ENCODE data around the gene ARHGAP19. TPM values are rescaled to one million over a fixed set of nuclear protein-coding genes. Genes with fewer than 3 reads are reported as not detected.

The ARHGAP19 gene
- total and polyA plus RNA-seq, 9 of the 15 experiments (the other 6 are each of a cell fraction or from before 2014, with no cell fraction given) = 14.8 to 49.5 (median 26.8) TPM

DNA sequence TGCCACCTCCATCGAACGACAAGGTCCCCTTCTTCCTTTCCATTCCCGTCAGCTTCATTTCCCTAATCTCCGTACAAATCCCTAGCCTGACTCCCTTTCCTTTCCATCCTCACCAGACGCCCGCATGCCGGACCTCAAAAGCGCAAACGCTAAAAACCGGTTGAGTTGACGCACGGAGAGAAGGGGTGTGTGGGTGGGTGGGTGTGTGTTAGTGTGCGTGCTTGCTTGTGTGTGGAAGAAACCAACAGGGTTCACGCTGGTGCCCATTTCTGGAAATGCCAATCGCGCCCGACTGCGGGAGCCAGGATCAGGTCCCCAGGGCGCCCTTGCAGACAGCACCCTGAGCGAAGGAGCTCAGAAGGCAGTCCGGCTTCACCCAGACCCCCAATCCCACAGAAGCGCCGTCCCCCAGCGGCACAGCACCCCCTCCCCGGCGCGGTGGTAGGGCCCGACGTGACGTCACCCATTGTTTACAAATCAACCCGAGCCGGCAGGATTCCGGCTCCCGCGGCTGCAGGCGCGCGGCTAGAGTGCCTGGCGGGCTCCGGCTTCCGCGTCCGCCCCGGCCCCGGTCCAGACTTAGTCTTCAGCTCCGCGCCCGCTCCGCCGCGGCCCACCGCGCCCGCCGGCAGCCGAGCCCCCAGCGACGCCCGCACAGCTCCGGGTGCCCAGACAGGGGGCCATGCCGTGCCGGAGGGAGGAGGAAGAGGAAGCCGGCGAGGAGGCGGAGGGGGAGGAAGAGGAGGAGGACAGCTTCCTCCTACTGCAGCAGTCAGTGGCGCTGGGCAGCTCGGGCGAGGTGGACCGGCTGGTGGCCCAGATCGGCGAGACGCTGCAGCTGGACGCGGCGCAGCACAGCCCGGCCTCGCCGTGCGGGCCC lies 26.6 kb upstream of the ARHGAP19 start, which contains the start of gene FRAT1 (continued):
- 0 out of 2 replicates have a peak, but pooled peaks have one; percentile 73 for TF ChIP-seq NBN (IDR thresholded peaks at IDR 0.05; ENCODE audit: low read depth)
- peak; percentile 93 to 98 for TF ChIP-seq MNT (conservative IDR thresholded peaks at IDR 0.05)
- no peak for TF ChIP-seq ZNF384 (IDR thresholded peaks at IDR 0.05; ENCODE audit: low read depth, low read length)
- peak; percentile 98 for TF ChIP-seq ATF3 (IDR thresholded peaks at IDR 0.05)
- TF ChIP-seq ATF3 (CRISPR knock-in tag; conservative IDR thresholded peaks at IDR 0.05) = peak; percentile 73; the same call in 1 of the 2 replicates
- TF ChIP-seq MAZ (CRISPR knock-in tag; conservative IDR thresholded peaks at IDR 0.05 in 1 of 2, IDR thresholded peaks at IDR 0.05 in 1 of 2) = peak; percentile 40 to 64; a peak in 3 of 4 replicates
- TF ChIP-seq BHLHE40 (IDR thresholded peaks at IDR 0.05; ENCODE audit: low read length) = peak; percentile 87
- TF ChIP-seq HOMEZ (CRISPR knock-in tag; IDR thresholded peaks at IDR 0.05) = no peak
- TF ChIP-seq IRF2 (CRISPR knock-in tag; IDR thresholded peaks at IDR 0.05) = peak; percentile 23; the same call in 1 of the 2 replicates
- peak; percentile 84 for TF ChIP-seq NUFIP1 (IDR thresholded peaks at IDR 0.05; ENCODE audit: partially characterized antibody)
- no peak for TF ChIP-seq SMARCE1 (IDR thresholded peaks at IDR 0.05)
- TF ChIP-seq RBFOX2 (IDR thresholded peaks at IDR 0.05; ENCODE audit: low read depth, low read length) = peak; percentile 86
- peak; percentile 83 for TF ChIP-seq RBBP5 (IDR thresholded peaks at IDR 0.05; ENCODE audit: borderline replicate concordance, insufficient read depth, low read length, poor library complexity, severe bottlenecking)
- peak; percentile 78 to 89 for TF ChIP-seq FOXA3 (CRISPR knock-in tag; conservative IDR thresholded peaks at IDR 0.05 in 1 of 2, IDR thresholded peaks at IDR 0.05 in 1 of 2)
- peak; percentile 7; the same call in 1 of the 2 replicates for TF ChIP-seq BCOR (IDR thresholded peaks at IDR 0.05)
- peak; percentile 66 for TF ChIP-seq FOSL1 (tag; conservative IDR thresholded peaks at IDR 0.05)
- peak; percentile 69 for TF ChIP-seq GABPA (tag; conservative IDR thresholded peaks at IDR 0.05; ENCODE audit: low read depth)
- peak; percentile 100 for TF ChIP-seq FOXK2 (conservative IDR thresholded peaks at IDR 0.05 in 1 of 2, IDR thresholded peaks at IDR 0.05 in 1 of 2; ENCODE audit: low read depth in 2 of 2)
- TF ChIP-seq NR3C1 (CRISPR knock-in tag; IDR thresholded peaks at IDR 0.05) = 0 out of 2 replicates have a peak, but pooled peaks have one; percentile 43
- peak in 1 of 2 experiments; percentile 22; a peak in 1 of 4 replicates for TF ChIP-seq TRIM24 (IDR thresholded peaks at IDR 0.05)
- peak; percentile 43; the same call in 1 of the 2 replicates for TF ChIP-seq SPI1 (IDR thresholded peaks at IDR 0.05; ENCODE audit: borderline replicate concordance, low read depth, low read length)
- TF ChIP-seq KHSRP (IDR thresholded peaks at IDR 0.05) = peak; percentile 72; the same call in 1 of the 2 replicates
- peak; percentile 50 for TF ChIP-seq TBP (optimal IDR thresholded peaks at IDR 0.05; ENCODE audit: low read depth, low read length)
- peak; percentile 19; the same call in 1 of the 2 replicates for TF ChIP-seq GABPB1 (CRISPR knock-in tag; IDR thresholded peaks at IDR 0.05)

Data from K562 (cell line).